K562 (cell line): Measurements from ENCODE around the gene PRR11. TPM values are rescaled to one million over a fixed set of nuclear protein-coding genes. Genes with fewer than 3 reads are reported as not detected.

Experiments
- CHCHD3 ChIP-seq: fragments of 250-450 bp; sonication (Bioruptor Pico); IDR thresholded peaks from 2 replicates; pipeline ENCODE4 v2.1.2; 2022; ENCODE audit warnings: mild to moderate bottlenecking
- EWSR1 ChIP-seq: fragments of 450-650 bp; IDR thresholded peaks from 2 replicates; pipeline ENCODE4 v1.6.1; 2018; ENCODE audit warnings: borderline replicate concordance, mild to moderate bottlenecking, low read depth, moderate library complexity; ENCODE audit not compliant: partially characterized antibody
- GTF2E2 ChIP-seq: fragments of 200-800 bp; sonication (Bioruptor generic); IDR thresholded peaks from 2 replicates; pipeline ENCODE4 v1.6.1; 2016; ENCODE audit warnings: missing genetic modification characterization, missing compliant biosample characterization
- NFRKB ChIP-seq: fragments of 450-650 bp; IDR thresholded peaks from 2 replicates; pipeline ENCODE4 v1.6.1; 2016; ENCODE audit warnings: low read depth
- PHF21A ChIP-seq: fragments of 450-650 bp; IDR thresholded peaks from 2 replicates; pipeline ENCODE4 v1.6.1; 2017; ENCODE audit warnings: low read depth, borderline replicate concordance
- POLR2AphosphoS5 ChIP-seq: IDR thresholded peaks from 2 replicates; pipeline ENCODE4 v1.6.1; 2011; ENCODE audit warnings: mild to moderate bottlenecking, low read depth, low read length, moderate library complexity; ENCODE audit not compliant: control insufficient read depth, insufficient read depth
- RBFOX2 ChIP-seq: fragments of 200-400 bp; formaldehyde crosslinking; IDR thresholded peaks from 2 replicates; pipeline ENCODE4 v1.6.1; 2017; ENCODE audit warnings: low read depth, mild to moderate bottlenecking, low read length, moderate library complexity
- RFX1 ChIP-seq: fragments of 450-650 bp; IDR thresholded peaks from 2 replicates; pipeline ENCODE4 v1.6.1; 2016; ENCODE audit warnings: mild to moderate bottlenecking, moderate library complexity
- THRB ChIP-seq: fragments of 450-650 bp; formaldehyde crosslinking; conservative IDR thresholded peaks from 2 replicates; pipeline ENCODE4 v1.4.0; 2022; ENCODE audit warnings: mild to moderate bottlenecking, missing genetic modification characterization
- ZNF175 ChIP-seq: fragments of 200-800 bp; sonication (Bioruptor generic); IDR thresholded peaks from 2 replicates; pipeline ENCODE4 v1.6.1; 2016; ENCODE audit warnings: low read depth, mild to moderate bottlenecking, missing genetic modification characterization, missing compliant biosample characterization
- ZNF354B ChIP-seq: fragments of 250-450 bp; sonication (Bioruptor Pico); IDR thresholded peaks from 2 replicates; pipeline ENCODE4 v1.4.0; 2020
- ZNF639 ChIP-seq, 2 experiments: fragments of 200-800 bp in 1 of 2; sonication (Bioruptor generic) in 1 of 2; sonication (generic) in 1 of 2; formaldehyde crosslinking in 1 of 2; IDR thresholded peaks in 1 of 2; conservative IDR thresholded peaks in 1 of 2; 2 replicates each; pipeline versions ENCODE4 v1.5.0 to v1.6.1; 2016 to 2020; ENCODE audit warnings: missing compliant biosample characterization in 1 of 2, missing genetic modification characterization in 1 of 2, missing genetic modification reagents in 1 of 2
- polyA plus RNA-seq, 8 experiments: library from polyadenylated mRNA; depleted of rRNA in 4 of 8; stranded (reverse) in 5 of 8; unstranded in 3 of 8; fragments of >200 nt; fragmentation: Nextera tagmentation in 2 of 8; fragmentation: Illumina TruSeq in 1 of 8; extraction: Ambion mirVana in 2 of 8; extraction: Trizol in 1 of 8; gene quantifications; 2 replicates each; pipeline versions ENCODE4 v1.2.1 to v1.2.3, GENCODE V29; 2011 to 2014; ENCODE audit warnings: inconsistent platforms in 1 of 8, missing spikeins in 1 of 8
- total RNA-seq, 7 experiments: library from RNA; depleted of rRNA in 6 of 7; stranded (reverse); fragments of >200 nt in 6 of 7; fragmentation: Illumina TruSeq in 2 of 7; extraction: Trizol in 2 of 7; gene quantifications; 2 replicates each; pipeline versions ENCODE4 v1.2.1 to v1.2.3, GENCODE V29; 2011 to 2021; ENCODE audit warnings: low replicate concordance in 1 of 7
- TF ChIP-seq, protein P1 (sequence below): sonication (generic); formaldehyde crosslinking; IDR thresholded peaks from 2 replicates; pipeline ENCODE4 v1.8.0; 2022; ENCODE audit warnings: missing genetic modification reagents, mild to moderate bottlenecking, borderline replicate concordance
- TF ChIP-seq, protein P2 (sequence below): sonication (generic); IDR thresholded peaks from 2 replicates; pipeline ENCODE4 v1.6.1; 2016
- TF ChIP-seq, protein P3 (sequence below), 2 experiments: fragments of 250-450 bp in 1 of 2; fragments of 450-650 bp in 1 of 2; sonication (Bioruptor Pico) in 1 of 2; IDR thresholded peaks; 2 replicates each; pipeline versions ENCODE4 v1.6.1 to v1.8.0; 2016 to 2021; ENCODE audit warnings: mild to moderate bottlenecking in 2 of 2, moderate library complexity in 2 of 2, missing compliant biosample characterization in 1 of 2, missing genetic modification characterization in 1 of 2
- TF ChIP-seq, protein P4 (sequence below): fragments of 450-650 bp; formaldehyde crosslinking; IDR thresholded peaks from 2 replicates; pipeline ENCODE4 v1.4.0; 2020; ENCODE audit warnings: mild to moderate bottlenecking, mixed read lengths

Gene PRR11
- total and polyA plus RNA-seq, 9 of the 15 experiments (the other 6 are each of a cell fraction or from before 2014, with no cell fraction given): 13.3 to 75.2 (median 46.4) TPM

DNA sequence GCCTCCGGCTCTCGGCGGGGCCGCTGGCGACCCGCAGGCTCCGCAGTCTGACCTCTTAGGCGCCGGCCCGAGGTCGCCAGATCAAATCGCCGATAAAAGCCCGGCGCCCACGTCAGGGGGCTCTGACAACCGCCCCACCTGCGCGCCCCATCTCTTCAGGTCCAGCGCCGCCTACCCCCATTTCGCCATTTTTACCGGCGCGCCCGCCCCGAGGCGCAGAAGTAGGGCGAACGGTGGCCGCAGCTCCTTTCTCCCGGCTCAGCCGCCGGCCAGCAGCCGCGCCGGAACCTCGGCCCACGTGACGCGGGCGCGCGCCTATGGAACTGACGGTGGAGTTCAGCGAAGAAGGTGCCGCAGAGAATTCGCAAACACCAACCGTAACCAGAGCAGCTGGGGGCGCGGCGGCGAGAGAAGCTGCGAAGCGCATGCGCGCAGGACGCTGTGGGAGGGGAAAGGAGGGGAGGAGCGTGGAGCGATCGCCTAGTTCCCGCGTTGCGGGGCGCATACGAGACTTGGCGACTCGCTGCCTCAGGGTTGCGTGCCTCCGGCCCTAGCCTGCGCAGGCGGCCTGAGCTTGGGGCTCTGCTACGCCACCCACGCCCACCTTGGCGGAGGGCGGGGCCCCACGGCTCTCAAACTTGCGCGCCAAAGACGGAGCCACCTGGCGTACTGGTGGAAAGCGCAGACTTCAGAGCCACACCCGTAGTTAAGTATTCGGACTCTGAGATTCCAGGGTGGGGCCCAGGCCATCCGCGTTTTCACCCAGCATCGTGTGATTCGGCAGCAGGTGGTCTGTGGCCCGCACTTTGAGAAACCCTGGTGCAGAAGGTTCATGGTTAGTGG is 48.9 kb upstream of the PRR11 start, which contains the start of gene TRIM37 (continued):
- TF ChIP-seq ZNF639 (CRISPR knock-in tag; conservative IDR thresholded peaks at IDR 0.05 in 1 of 2, IDR thresholded peaks at IDR 0.05 in 1 of 2) (peak in 1 of 2 experiments; percentile 91; a peak in 2 of 4 replicates), RBFOX2 (peak; percentile 94), ZNF354B (CRISPR knock-in tag) (no peak), NFRKB (no peak), ZNF175 (CRISPR knock-in tag) (no peak), CHCHD3 (CRISPR knock-in tag) (0 out of 2 replicates have a peak, but pooled peaks have one; percentile 27), EWSR1 (peak; percentile 92), GTF2E2 (tag) (peak; percentile 62; the same call in 1 of the 2 replicates), POLR2AphosphoS5 (peak; percentile 52; the same call in 1 of the 2 replicates), PHF21A (0 out of 2 replicates have a peak, but pooled peaks have one; percentile 46), THRB (CRISPR knock-in tag) (no peak), RFX1 (peak; percentile 70)
- TF ChIP-seq, protein P1, sequence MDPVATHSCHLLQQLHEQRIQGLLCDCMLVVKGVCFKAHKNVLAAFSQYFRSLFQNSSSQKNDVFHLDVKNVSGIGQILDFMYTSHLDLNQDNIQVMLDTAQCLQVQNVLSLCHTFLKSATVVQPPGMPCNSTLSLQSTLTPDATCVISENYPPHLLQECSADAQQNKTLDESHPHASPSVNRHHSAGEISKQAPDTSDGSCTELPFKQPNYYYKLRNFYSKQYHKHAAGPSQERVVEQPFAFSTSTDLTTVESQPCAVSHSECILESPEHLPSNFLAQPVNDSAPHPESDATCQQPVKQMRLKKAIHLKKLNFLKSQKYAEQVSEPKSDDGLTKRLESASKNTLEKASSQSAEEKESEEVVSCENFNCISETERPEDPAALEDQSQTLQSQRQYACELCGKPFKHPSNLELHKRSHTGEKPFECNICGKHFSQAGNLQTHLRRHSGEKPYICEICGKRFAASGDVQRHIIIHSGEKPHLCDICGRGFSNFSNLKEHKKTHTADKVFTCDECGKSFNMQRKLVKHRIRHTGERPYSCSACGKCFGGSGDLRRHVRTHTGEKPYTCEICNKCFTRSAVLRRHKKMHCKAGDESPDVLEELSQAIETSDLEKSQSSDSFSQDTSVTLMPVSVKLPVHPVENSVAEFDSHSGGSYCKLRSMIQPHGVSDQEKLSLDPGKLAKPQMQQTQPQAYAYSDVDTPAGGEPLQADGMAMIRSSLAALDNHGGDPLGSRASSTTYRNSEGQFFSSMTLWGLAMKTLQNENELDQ (CRISPR knock-in tag): peak; percentile 48; the same call in 1 of the 2 replicates
- TF ChIP-seq, protein P2, sequence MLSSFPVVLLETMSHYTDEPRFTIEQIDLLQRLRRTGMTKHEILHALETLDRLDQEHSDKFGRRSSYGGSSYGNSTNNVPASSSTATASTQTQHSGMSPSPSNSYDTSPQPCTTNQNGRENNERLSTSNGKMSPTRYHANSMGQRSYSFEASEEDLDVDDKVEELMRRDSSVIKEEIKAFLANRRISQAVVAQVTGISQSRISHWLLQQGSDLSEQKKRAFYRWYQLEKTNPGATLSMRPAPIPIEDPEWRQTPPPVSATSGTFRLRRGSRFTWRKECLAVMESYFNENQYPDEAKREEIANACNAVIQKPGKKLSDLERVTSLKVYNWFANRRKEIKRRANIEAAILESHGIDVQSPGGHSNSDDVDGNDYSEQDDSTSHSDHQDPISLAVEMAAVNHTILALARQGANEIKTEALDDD: peak; percentile 76
- TF ChIP-seq, protein P3, sequence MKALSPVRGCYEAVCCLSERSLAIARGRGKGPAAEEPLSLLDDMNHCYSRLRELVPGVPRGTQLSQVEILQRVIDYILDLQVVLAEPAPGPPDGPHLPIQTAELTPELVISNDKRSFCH (CRISPR knock-in tag; IDR thresholded peaks at IDR 0.05): no peak
- TF ChIP-seq, protein P3 (tag; IDR thresholded peaks at IDR 0.05): no peak; the same call in 1 of the 2 replicates
- TF ChIP-seq, protein P4, sequence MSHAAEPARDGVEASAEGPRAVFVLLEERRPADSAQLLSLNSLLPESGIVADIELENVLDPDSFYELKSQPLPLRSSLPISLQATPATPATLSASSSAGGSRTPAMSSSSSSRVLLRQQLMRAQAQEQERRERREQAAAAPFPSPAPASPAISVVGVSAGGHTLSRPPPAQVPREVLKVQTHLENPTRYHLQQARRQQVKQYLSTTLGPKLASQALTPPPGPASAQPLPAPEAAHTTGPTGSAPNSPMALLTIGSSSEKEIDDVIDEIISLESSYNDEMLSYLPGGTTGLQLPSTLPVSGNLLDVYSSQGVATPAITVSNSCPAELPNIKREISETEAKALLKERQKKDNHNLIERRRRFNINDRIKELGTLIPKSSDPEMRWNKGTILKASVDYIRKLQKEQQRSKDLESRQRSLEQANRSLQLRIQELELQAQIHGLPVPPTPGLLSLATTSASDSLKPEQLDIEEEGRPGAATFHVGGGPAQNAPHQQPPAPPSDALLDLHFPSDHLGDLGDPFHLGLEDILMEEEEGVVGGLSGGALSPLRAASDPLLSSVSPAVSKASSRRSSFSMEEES: peak; percentile 91
